ENCODE data around the gene ZNF117.
"Not testable (repeated sequence)": the region's sequence is repeated elsewhere in the genome, so short reads cannot be mapped to it uniquely, and the experiment has no call there.

Gene ZNF117

GRCh38 chr7:64990936-64991335 lies at the start of gene ZNF117:
Gene ZNF117, minus strand, starts transcription at chr7:64991036.
- DNase-seq, result no peak

- peak; percentile 17 for DNase-seq
These were observed 47.9 kb upstream of the ZNF117 start for GRCh38 chr7:65038767-65039166.

- DNase-seq, result peak; percentile 95
These were observed 47.2 kb upstream of the ZNF117 start for GRCh38 chr7:65037740-65038688.

- DNase-seq, result not testable (repeated sequence)
These were observed 45.7 kb upstream of the ZNF117 start for GRCh38 chr7:65036526-65036925.

- DNase-seq, result not testable (repeated sequence)
These were observed 44.6 kb upstream of the ZNF117 start for GRCh38 chr7:65035469-65035868.

GRCh38 chr7:65034120-65034782 lies 43.4 kb upstream of the ZNF117 start:
- not testable (repeated sequence) for DNase-seq

- not testable (repeated sequence) for DNase-seq
These were observed 42.6 kb upstream of the ZNF117 start for GRCh38 chr7:65033391-65033790.

GRCh38 chr7:65025023-65025422 lies 34.2 kb upstream of the ZNF117 start:
- DNase-seq, result not testable (repeated sequence)

- DNase-seq, result not testable (repeated sequence)
These were observed 30.1 kb upstream of the ZNF117 start for GRCh38 chr7:65020978-65021377.

GRCh38 chr7:65009881-65010280 lies 19.0 kb upstream of the ZNF117 start:
- DNase-seq, result not testable (repeated sequence)

- DNase-seq, result not testable (repeated sequence)
These were observed 18.6 kb upstream of the ZNF117 start for GRCh38 chr7:65009394-65009793.

GRCh38 chr7:65007036-65007435 lies 16.2 kb upstream of the ZNF117 start:
- not testable (repeated sequence) for DNase-seq

GRCh38 chr7:65006094-65006992 lies 15.5 kb upstream of the ZNF117 start, which contains the start of gene ERV3-1:
Gene ERV3-1, minus strand, starts transcription at chr7:65006687. Its CDS starts 13,661 bp downstream, at chr7:64993026.
- peak; percentile 94 for DNase-seq

- no peak for DNase-seq
These were observed 13.7 kb upstream of the ZNF117 start for GRCh38 chr7:65004575-65004974.

- DNase-seq, result no peak
These were observed 12.2 kb upstream of the ZNF117 start for GRCh38 chr7:65002972-65003585.

GRCh38 chr7:65001291-65001814 lies 10.5 kb upstream of the ZNF117 start:
- DNase-seq, result no peak

- no peak for DNase-seq
These were observed 8.5 kb upstream of the ZNF117 start for GRCh38 chr7:64999165-65000004.

- no peak for DNase-seq
These were observed 8.0 kb upstream of the ZNF117 start for GRCh38 chr7:64998865-64999164.

GRCh38 chr7:64997927-64998391 lies 7.1 kb upstream of the ZNF117 start:
- no peak for DNase-seq

GRCh38 chr7:64997164-64997908 lies 6.5 kb upstream of the ZNF117 start:
- no peak for DNase-seq

Data from activated CD4-positive, alpha-beta T cell treated with anti-CD3 and anti-CD28 coated beads, Interleukin-2, Interleukin-6, amounts not matched to agents 100 ng/mL and 50 ng/mL, durations not matched to agents 16 hours and 8 hours (primary cell).